NT2/D1 (cell line): ENCODE measurements around the gene AKR1D1.

ENCODE experiments used
- SUZ12 ChIP-seq: IDR thresholded peaks from 2 replicates; pipeline ENCODE4 v1.6.1; 2011; ENCODE audit not compliant: insufficient read length, insufficient read depth; ENCODE audit errors: extremely low read depth
- YY1 ChIP-seq: IDR thresholded peaks from 2 replicates; pipeline ENCODE4 v1.6.1; 2011; ENCODE audit not compliant: insufficient read length, insufficient read depth
- ZNF274 ChIP-seq: IDR thresholded peaks from 2 replicates; pipeline ENCODE4 v1.6.1; 2011; ENCODE audit warnings: mild to moderate bottlenecking, low read depth, low read length

DNA sequence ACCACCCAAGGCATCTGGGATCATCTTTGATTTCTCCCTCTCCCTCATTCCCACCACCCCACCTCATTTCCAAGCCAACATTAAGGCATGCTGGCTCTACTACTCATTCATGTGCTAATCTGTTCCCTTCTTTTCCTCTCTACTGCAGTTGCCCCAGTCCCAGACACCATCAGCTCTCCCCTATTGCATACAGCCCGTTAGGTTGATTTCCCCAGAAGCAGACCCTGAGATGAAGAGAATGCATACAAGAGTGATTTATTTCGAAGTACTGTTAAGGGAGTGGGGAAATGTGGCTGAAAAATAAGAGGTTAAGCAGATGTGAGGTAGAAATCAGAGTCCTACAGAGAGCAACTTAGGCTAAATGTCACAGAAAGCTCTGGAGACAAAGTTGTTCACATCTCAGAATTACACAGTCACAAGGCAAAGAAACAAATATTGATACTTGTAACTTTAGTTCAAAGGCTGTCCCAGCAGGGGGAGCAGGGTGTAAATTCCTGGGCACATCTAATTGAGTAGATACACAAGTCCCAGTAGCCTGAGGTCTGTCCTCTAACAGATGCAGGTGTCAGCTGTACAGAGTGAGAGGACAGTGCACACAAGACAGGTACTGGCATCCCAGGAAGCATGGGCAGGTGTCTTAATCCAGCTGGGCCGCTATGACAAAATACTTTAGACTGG, 20.9 kb downstream of the AKR1D1 start:
- TF ChIP-seq ZNF274 (no peak), YY1 (no peak), SUZ12 (no peak)
